Measurements from ENCODE around the gene ATP1A2.

ATP1A2 gene

GRCh38 chr1:160186729-160187128 is 71.2 kb downstream of the ATP1A2 start:
- DNase-seq: no peak

- DNase-seq: no peak
Measured at GRCh38 chr1:160187407-160187806, 71.8 kb downstream of the ATP1A2 start.

GRCh38 chr1:160188341-160188740 is 72.8 kb downstream of the ATP1A2 start:
- DNase-seq: no peak

- DNase-seq: no peak
Measured at GRCh38 chr1:160189649-160190625, 74.4 kb downstream of the ATP1A2 start, which contains the start of gene CASQ1. TSS of gene CASQ1 (plus strand) at chr1:160190575. CDS start at chr1:160190752, 177 bp downstream.

GRCh38 chr1:160191756-160192155 is 76.2 kb downstream of the ATP1A2 start:
- no peak for DNase-seq

- no peak for DNase-seq
Measured at GRCh38 chr1:160192234-160192633, 76.7 kb downstream of the ATP1A2 start.

Data from NCI-H2107 (cell line).